ENCODE data around the gene CCKAR. TPM values are rescaled to one million over a fixed set of nuclear protein-coding genes. Genes with fewer than 3 reads are reported as not detected.

Gene CCKAR, protein sequence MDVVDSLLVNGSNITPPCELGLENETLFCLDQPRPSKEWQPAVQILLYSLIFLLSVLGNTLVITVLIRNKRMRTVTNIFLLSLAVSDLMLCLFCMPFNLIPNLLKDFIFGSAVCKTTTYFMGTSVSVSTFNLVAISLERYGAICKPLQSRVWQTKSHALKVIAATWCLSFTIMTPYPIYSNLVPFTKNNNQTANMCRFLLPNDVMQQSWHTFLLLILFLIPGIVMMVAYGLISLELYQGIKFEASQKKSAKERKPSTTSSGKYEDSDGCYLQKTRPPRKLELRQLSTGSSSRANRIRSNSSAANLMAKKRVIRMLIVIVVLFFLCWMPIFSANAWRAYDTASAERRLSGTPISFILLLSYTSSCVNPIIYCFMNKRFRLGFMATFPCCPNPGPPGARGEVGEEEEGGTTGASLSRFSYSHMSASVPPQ
- total RNA-seq: not detected in 2 replicates

DNA sequence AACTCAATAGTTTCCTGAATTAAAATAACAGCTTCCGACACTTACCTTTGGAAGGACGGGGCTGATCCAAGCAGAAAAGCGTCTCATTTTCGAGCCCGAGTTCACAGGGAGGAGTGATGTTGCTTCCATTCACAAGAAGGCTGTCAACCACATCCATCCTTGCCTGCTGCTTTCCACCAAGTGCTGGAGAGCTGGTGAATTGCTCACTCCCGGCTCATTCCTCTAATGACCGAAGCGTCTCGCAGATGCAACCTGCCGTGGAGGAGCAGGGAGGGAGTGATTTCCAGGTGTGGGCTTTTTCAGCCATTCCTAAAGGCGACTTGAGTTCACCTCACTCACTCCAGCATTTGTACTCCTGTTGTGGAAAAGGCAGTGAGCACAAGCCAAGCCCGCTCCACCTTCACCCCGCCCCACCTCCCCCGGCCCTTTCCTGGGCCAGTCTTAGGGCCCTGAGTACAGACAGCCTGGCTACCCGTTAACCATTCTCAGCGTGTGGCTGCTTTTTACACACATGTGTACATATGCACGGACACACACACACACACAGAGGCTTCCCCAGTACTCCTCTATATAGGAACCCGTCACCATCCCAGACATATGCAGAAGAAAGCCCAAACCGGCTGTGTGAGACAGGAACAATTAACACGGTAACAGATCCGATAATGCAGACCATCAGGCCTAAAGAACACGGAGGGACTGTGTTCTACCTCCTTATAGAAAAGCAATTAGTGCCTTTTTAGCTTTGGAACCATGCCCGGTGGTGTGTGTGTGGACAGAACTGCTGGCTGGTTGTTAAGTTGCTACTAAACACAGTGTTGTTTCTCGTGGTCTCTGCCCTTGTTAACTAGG is at the start of gene CCKAR:
CCKAR (minus strand) TSS at position 374 of the 849 bp plus-strand sequence; CDS start at position 157, 217 bp downstream.

Other genes starting within 250 kb of the CCKAR start
- 121 and 156 TPM in 2 replicates for gene RBPJ, start 169.5 kb downstream of the CCKAR start, total RNA-seq
- gene TBC1D19, start 93.6 kb upstream of the CCKAR start, total RNA-seq: 21.9 and 27.9 TPM in 2 replicates